Activated gamma-delta T cell treated with Interleukin-2 at 50 U/mL for 16 hours (primary cell): ENCODE measurements around the gene DTL.

Experiments
- DNase-seq: peaks from one replicate; pipeline ENCODE4 v3.0.0-alpha.2; 2020

DTL gene

GRCh38 chr1:212039622-212040021, 4.1 kb downstream of the DTL start:
- DNase-seq: no peak

- no peak for DNase-seq
Measured at GRCh38 chr1:212040629-212041412, 5.3 kb downstream of the DTL start.

- DNase-seq: no peak
Measured at GRCh38 chr1:212042436-212042835, 6.9 kb downstream of the DTL start.

GRCh38 chr1:212044851-212045250, 9.3 kb downstream of the DTL start:
- DNase-seq: no peak

- no peak for DNase-seq
Measured at GRCh38 chr1:212045981-212046380, 10.4 kb downstream of the DTL start.

- no peak for DNase-seq
Measured at GRCh38 chr1:212053993-212054392, 18.4 kb downstream of the DTL start.

- DNase-seq: no peak
Measured at GRCh38 chr1:212055333-212055732, 19.8 kb downstream of the DTL start.

- no peak for DNase-seq
Measured at GRCh38 chr1:212060632-212061472, 25.3 kb downstream of the DTL start.

GRCh38 chr1:212062832-212063438, 27.4 kb downstream of the DTL start:
- DNase-seq: peak; percentile 4

- no peak for DNase-seq
Measured at GRCh38 chr1:212067787-212068186, 32.2 kb downstream of the DTL start.

- no peak for DNase-seq
Measured at GRCh38 chr1:212070720-212071302, 35.3 kb downstream of the DTL start.

- DNase-seq: no peak
Measured at GRCh38 chr1:212072047-212072446, 36.5 kb downstream of the DTL start.

- DNase-seq: no peak
Measured at GRCh38 chr1:212073490-212073889, 37.9 kb downstream of the DTL start.

- no peak for DNase-seq
Measured at GRCh38 chr1:212074313-212074712, 38.8 kb downstream of the DTL start.

- DNase-seq: no peak
Measured at GRCh38 chr1:212074856-212075255, 39.3 kb downstream of the DTL start.

GRCh38 chr1:212077028-212077427, 41.5 kb downstream of the DTL start:
- no peak for DNase-seq

- no peak for DNase-seq
Measured at GRCh38 chr1:212078826-212079225, 43.3 kb downstream of the DTL start.

GRCh38 chr1:212082765-212083406, 47.3 kb downstream of the DTL start:
- no peak for DNase-seq

- DNase-seq: no peak
Measured at GRCh38 chr1:212089560-212090163, 54.1 kb downstream of the DTL start.

- DNase-seq: no peak
Measured at GRCh38 chr1:212091438-212092121, 56.0 kb downstream of the DTL start.

GRCh38 chr1:212097360-212097759, 61.8 kb downstream of the DTL start:
- no peak for DNase-seq

- DNase-seq: no peak
Measured at GRCh38 chr1:212098310-212098709, 62.8 kb downstream of the DTL start.
